GM10847 (cell line): ENCODE data around the gene NKPD1.

Experiments
- POLR2A ChIP-seq: IDR thresholded peaks from 2 replicates; pipeline ENCODE4 v1.6.1; 2011; ENCODE audit not compliant: insufficient read length; ENCODE audit errors: extremely low read depth

The NKPD1 gene

DNA sequence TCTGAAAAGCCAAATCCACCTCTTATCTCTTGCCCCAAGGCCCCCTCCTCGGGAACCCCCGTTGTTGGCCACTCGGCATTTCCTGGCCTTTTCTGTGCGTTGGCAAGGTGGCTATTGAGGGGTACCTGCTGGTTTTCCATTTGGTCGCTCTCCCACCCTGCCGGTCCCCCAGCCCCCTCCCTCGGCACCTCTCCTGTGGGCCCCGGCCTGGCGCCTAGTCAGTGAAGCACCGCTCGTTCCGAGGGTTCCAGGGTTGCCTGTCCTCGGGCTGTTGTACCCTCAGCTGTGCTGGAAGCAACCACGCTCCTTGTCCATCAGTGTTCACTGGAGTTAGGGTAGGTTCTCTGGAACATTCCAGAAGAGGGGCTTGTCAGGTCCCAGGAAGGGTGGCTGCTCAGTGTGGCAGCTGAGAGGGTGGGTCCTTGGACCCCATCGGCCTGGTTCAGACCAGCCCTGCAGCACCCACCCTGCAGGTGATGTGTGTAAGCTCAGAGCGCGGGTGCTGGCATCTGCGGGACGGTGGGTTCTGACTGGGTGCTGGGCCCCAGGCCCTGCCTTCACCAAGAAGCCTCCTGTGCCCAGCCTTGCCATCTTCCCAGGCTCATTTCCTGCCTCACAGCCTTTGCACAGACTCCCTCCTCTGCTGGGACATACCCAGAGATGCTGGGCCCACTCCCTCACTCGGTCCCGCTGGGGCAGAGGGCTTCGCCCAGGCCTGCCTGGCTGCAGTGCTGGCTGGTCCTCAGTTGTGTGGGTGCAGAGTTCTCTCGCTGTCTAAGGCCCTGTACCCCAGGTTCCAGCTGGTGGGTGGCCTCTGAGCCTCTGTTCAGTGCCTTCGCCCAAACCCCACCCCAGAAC lies 21.3 kb downstream of the NKPD1 start:
- no peak for TF ChIP-seq POLR2A

DNA sequence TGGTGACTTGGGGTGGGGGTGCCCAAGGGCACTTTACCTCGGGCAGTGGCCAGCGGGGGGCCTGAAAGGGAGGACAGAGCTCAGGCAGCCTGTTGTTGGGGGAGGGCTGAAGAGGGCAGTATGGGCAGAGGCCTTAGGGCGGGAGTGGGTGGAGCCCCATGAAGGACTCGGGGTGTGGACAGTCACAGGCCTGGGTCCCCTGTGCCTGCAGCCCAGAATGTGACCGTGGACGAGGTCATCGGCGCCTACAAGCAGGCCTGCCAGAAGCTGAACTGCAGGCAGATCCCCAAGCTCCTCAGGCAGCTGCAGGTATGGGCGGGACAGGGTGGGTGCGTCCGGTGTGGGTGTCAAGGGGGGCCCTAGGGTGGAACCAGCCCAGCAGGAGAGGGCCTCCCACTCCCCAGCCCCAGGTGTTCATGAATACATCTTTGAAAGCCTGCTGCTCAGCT lies 22.5 kb downstream of the NKPD1 start:
- no peak for TF ChIP-seq POLR2A

DNA sequence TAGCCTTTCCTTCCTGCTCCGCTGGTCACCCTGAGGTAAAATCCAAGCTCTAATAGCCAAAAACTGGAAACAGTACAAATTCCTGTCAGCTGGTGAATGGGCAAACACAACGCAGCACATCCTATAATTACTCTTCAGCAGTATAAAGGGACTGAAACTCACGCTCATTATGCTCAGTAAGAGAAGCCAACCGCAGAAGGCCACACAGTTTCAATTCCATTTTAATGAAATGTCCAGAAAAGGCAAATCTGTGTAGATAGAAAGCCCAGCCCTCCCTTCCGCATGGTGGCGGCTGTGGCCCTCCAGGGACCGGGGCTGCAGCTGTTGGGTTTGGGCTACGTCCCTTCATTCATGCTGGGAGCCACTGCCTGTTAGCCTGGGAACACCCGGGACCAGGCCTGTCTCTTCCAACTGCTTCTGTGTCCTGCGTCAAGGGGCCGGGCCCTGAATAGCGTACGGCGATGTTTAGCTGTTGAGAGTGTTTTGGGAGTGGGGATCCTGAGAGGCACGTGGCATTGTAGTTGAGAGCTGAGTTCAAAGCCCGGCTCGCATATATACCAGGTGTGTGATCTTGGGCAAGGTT lies 23.5 kb downstream of the NKPD1 start:
- peak; percentile 22 for TF ChIP-seq POLR2A

DNA sequence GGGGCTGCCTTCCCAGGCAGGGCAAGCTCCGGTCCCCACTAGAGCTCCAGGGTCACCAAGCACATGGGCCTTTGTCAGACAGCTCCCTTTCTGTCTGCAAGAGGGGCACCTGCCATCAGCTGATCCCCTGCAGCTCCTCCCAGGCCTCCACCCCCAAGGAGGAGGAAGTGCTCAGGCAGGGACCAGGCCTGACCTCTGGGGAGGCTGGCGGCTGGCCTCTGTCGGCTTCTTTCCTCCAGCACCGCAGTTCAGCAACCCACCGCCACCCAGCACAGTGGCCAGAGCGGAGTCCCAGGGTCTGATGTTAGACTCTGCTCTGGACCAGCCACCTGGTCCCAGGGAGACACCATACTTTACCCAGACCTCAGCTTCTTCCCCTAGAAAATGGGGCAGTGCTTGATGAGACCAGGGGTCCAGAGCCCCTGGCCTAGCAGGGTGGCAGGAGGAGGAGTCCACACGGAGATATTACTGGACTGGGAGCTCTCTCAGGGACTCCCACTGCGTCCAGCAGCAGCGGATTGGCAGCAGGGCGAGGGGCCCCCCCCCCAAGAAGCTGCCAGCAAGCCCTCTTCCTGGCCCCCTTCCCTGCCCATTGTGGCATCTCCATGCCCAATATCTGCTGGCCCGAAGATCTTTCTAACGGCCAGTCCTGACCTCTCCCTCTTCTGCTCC lies 24.1 kb downstream of the NKPD1 start:
- TF ChIP-seq POLR2A, result no peak

DNA sequence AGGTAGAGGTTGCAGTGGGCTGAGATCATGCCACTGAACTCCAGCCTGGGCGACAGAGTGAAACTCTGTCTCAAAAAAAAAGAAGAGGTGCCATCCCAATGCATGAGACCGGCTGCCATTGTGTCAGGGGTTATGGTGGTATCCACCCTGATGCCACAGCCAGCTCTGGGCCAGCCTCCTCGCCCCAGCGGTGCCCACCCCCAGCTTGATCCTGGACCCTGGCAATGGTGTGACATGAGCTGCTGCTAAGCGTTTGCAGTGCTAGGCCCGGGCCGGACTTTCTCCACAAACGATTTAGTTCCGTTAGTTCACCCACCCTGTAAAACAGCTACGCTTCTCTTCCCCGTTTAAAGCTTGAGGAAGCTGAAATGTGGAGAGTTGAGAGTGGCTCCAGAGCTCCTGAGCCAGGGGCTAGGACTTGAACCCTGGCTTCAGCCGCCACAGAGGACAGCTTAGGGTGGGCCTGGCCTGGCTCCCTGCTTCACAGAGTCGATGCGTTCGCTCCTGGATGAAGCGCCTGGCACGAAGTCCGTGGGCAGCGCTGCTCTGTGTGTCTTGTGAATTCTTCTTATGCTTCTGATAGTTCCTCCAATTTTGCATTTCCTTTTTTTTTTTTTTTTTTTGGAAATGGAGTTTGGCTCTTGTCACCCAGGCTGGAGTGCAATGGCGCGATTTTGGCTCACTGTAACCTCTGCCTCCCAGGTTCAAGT lies 25.5 kb downstream of the NKPD1 start:
- TF ChIP-seq POLR2A, result no peak

DNA sequence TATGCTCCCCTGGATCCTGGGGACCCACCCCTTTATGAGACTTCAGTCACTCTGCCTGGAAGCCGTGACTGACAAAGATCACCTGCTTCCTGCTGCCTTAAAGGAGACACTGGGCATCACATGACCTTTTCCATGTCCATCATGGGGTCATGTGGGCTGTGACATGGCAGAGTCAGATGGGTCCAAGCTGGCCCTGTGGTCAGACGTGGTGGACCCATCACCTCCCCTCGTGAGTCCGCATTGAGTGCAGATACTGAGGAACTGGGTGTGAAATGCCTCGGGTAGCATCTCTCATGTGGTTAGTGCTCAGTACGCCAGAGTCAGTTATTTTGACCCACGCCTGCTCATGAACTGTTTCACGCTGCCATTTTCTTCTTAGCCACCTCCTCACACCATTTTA lies 27.1 kb downstream of the NKPD1 start:
- TF ChIP-seq POLR2A, result no peak

DNA sequence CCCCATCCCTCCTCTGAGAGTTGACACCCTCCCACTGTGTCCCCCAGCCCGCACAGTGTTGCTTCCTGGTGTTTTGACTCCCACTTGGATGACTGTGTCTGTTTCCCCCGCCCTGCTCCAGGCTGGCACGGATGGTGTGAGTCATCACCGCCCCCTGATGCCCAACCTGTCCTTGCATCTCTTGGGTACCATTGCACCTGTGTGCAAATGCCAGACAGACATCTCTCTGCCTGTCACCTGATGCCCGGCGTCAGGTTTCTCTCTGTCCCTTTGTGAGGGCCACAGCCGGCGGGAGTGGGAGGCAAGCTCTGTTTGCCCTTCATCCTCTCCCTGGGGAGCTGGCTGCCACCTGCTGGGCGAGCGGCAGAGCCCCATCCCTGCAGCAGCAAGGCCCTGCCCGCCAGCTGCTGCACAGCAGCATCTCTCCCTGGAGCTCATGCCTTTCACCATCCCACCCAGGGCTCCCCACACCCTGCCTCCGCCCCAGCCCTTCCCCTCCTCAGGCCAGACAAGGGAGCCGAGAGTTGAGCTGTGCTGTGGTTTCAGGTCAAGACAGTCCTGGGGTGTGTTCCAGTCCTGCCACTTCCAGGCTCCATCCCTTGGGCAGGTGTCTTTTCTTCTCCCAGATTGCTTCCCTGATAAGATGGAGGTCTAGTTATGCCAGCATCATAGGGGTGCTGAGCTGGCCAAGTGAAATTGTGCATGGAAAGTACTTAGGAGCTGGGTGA lies 29.7 kb downstream of the NKPD1 start:
- no peak for TF ChIP-seq POLR2A

DNA sequence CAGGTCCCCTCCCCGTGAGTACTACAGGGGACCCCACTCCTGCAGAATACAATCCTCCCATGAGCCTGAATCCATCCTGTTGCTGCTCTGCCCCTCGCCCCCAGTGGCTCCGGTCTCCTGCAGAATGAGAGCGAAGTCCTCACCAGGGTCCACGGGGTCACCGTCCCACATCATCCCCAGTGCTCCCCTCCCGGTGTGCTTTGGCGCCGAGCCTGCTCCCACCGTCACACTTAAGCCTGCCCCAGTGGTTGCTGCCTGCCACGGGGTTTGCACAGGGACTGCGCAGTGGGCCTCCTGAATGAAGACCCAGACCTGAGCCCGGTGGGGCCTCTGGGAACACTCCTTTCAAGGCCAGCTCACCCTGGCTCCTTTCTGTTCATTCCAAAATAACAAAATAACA lies 30.5 kb downstream of the NKPD1 start:
- no peak for TF ChIP-seq POLR2A

DNA sequence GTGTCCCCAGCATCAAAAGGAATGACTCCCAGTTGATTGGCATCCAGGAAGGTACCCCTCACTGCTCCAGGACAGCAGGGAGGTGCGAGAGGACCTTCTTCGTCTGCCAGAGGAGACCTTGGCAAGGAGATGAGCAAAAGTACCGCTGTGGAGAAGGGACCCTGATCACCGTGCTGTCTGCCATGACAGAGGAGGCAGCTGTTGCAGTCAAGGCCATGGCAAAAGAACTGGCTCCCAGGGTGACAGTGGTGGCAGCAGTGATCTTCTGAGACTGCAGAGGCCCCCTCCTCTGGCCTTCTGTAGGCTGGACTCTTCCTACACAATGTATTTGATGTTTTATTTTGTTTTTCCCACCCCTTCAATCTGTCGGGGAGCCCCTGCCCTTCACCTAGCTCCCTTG lies 32.0 kb downstream of the NKPD1 start:
- no peak for TF ChIP-seq POLR2A

DNA sequence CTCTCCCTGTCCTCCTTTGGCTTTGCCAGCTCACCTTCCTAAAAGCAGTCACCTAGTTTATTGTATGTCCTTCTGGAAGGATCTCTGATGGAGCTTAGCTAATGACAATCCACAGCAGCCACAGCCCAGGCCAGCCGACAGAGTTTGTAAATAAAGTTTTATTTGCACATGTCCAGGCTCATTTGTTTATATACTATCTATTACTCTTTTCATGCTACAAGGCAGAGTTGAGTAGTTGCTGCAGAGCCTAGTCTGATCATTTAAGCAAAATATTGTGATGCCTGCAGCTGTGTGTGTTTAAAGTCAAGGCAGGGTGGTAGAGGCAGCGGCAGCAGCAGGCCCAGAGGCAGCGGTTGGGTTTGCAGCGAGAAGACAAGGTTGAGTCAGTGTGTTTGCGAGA lies 32.6 kb downstream of the NKPD1 start:
- TF ChIP-seq POLR2A, result no peak

DNA sequence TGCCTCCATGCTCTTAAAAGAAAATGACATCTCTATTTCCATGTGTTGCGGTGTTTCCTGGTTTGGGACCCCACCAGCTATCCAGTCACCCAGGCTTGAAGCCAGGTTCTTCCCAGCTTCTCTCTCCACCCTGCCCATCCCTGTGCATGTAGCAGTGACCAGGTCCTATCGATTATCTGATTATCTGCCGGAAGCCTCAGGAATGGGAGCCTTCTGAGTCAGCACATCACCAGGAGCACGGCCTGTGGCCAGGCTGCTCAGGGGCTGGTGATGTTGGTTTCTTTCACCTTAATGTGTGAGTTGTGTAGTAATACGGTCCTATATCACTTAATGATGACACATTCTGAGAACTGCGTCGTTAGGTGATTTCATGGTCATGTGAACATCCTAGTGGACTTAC lies 34.1 kb downstream of the NKPD1 start:
- TF ChIP-seq POLR2A, result no peak

DNA sequence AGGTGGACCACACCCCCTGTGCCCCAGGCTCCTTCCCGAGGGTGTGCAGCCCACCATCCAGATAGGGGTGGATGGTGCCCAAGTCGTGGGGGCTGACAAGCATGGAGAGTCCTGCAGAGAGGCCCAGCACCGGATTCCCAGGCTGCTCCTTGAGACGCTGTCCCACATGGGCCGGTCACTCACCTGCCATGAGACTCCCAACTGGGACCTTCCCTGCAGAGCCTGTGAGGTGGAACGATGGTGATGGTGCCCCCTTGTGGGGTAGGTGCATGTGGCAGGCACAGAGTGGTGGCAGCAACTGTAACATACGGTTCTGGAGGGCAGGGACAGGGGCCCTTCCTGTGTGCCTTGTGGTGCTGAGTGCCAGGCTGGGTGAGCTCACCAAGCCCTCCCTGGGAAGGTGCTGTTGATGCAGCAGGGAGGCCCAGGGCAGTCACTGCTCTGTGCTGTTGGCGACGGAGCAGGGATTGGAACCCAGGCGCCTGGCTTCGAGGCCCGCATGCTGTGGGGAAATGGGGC lies 34.7 kb downstream of the NKPD1 start:
- no peak for TF ChIP-seq POLR2A

DNA sequence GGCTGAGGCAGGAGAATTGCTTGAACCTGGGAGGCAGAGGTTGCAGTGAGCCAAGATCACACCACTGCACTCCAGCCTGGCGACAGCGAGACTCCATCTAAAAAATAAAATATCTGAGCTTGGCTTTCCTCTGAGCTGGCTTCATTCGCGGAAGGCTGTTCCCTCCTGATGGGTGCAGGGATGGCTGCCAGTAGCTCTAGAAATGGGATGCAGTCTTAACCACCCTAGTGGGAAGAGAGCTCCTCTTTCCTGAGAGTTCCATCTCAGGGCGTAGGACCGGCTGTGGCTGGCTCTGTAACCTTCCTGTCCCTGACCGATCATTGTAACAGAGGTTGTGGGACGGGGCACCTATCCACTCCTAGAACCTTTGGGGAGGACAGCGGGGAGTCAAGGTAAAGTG lies 35.4 kb downstream of the NKPD1 start:
- no peak for TF ChIP-seq POLR2A

DNA sequence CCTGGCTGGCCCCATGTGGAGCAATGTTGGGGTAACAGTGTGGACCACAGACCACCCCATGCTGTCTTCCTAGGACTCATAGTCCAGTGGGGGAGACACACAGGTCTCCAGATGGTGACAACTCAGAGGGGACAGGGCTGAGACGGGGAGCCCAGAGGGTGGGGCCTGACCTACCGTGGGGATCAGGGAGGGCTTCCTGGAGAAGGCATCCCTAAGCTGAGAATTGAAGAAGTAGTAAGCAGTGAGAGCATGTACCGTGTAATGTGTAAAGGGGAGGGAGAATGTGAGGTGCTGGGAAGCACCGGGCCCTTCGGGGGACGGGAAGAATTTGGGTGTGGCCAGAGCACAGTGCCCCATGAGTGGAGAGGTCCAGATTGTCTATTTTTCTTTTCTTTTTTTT lies 36.8 kb downstream of the NKPD1 start:
- TF ChIP-seq POLR2A, result no peak

DNA sequence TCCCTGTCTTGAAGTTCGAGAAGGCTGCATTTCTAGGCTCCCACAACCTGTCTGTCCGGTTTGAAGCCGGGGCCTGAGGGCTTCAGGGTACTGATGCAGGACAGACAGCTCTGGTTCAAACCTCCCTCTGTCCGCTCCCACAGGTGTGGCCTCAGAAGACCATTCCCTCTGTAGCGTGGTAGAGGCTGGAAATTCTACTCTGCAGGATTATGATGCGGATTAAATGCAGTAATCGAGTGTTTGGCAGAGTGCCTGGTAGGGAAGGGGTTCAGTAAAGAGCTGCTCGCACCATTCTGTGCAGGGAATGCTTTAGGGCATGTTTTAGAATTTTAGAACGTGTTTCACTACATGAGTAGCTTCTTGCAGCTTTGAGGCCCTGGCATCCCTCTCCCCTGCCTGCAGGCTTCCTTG lies 37.3 kb downstream of the NKPD1 start:
- TF ChIP-seq POLR2A, result no peak
